K562 (cell line): ENCODE data around the gene HRH1. TPM values are rescaled to one million over a fixed set of nuclear protein-coding genes. Genes with fewer than 3 reads are reported as not detected.

Experiments used
- ESRRA ChIP-seq: fragments of 450-650 bp; IDR thresholded peaks from 2 replicates; pipeline ENCODE4 v1.6.1; 2014; ENCODE audit warnings: low read depth, mild to moderate bottlenecking, moderate library complexity, borderline replicate concordance
- HDAC6 ChIP-seq: IDR thresholded peaks from 2 replicates; pipeline ENCODE4 v1.6.1; 2012; ENCODE audit warnings: low read depth, mild to moderate bottlenecking, control low read depth, inconsistent platforms, low read length, moderate library complexity
- NCOR1 ChIP-seq: fragments of 450-650 bp; IDR thresholded peaks from 2 replicates; pipeline ENCODE4 v1.6.1; 2016; ENCODE audit warnings: mild to moderate bottlenecking, moderate library complexity
- NFYB ChIP-seq: IDR thresholded peaks from 2 replicates; pipeline ENCODE4 v1.6.1; 2011; ENCODE audit warnings: mild to moderate bottlenecking, moderate library complexity; ENCODE audit not compliant: insufficient read length; ENCODE audit errors: extremely low read depth
- RBM34 ChIP-seq: fragments of 200-400 bp; formaldehyde crosslinking; IDR thresholded peaks from 2 replicates; pipeline ENCODE4 v1.6.1; 2018; ENCODE audit warnings: low read length, borderline replicate concordance; ENCODE audit not compliant: insufficient read depth
- SMARCE1 ChIP-seq: fragments of 450-650 bp; IDR thresholded peaks from 2 replicates; pipeline ENCODE4 v1.7.1; 2016; ENCODE audit warnings: mild to moderate bottlenecking
- SPI1 ChIP-seq: IDR thresholded peaks from 2 replicates; pipeline ENCODE4 v1.6.1; 2011; ENCODE audit warnings: low read depth, low read length, control low read depth, borderline replicate concordance
- SREBF1 ChIP-seq: fragments of 150-350 bp; IDR thresholded peaks from 2 replicates; pipeline ENCODE4 v1.6.1; 2014; ENCODE audit warnings: antibody characterized with exemption, low read depth, low read length, borderline replicate concordance
- TCF7 ChIP-seq: sonication (generic); IDR thresholded peaks from 2 replicates; pipeline ENCODE4 v1.6.1; 2016; ENCODE audit warnings: antibody characterized with exemption, borderline replicate concordance
- ZNF584 ChIP-seq: fragments of 200-800 bp; sonication (Bioruptor generic); IDR thresholded peaks from 2 replicates; pipeline ENCODE4 v1.6.1; 2016; ENCODE audit warnings: low read depth, mild to moderate bottlenecking, missing genetic modification characterization, missing compliant biosample characterization
- ZNF699 ChIP-seq: fragments of 250-450 bp; sonication (Bioruptor Pico); IDR thresholded peaks from 2 replicates; pipeline ENCODE4 v1.8.0; 2021; ENCODE audit warnings: mild to moderate bottlenecking, moderate library complexity; ENCODE audit not compliant: insufficient replicate concordance
- polyA plus RNA-seq, 8 experiments: library from polyadenylated mRNA; depleted of rRNA in 4 of 8; stranded (reverse) in 5 of 8; unstranded in 3 of 8; fragments of >200 nt; fragmentation: Nextera tagmentation in 2 of 8; fragmentation: Illumina TruSeq in 1 of 8; extraction: Ambion mirVana in 2 of 8; extraction: Trizol in 1 of 8; gene quantifications; 2 replicates each; pipeline versions ENCODE4 v1.2.1 to v1.2.3, GENCODE V29; 2011 to 2014; ENCODE audit warnings: inconsistent platforms in 1 of 8, missing spikeins in 1 of 8
- total RNA-seq, 7 experiments: library from RNA; depleted of rRNA in 6 of 7; stranded (reverse); fragments of >200 nt in 6 of 7; fragmentation: Illumina TruSeq in 2 of 7; extraction: Trizol in 2 of 7; gene quantifications; 2 replicates each; pipeline versions ENCODE4 v1.2.1 to v1.2.3, GENCODE V29; 2011 to 2021; ENCODE audit warnings: low replicate concordance in 1 of 7
- TF ChIP-seq, protein P1 (sequence below): fragments of 200-800 bp; sonication (Bioruptor generic); IDR thresholded peaks from 2 replicates; pipeline ENCODE4 v1.6.1; 2016; ENCODE audit warnings: missing genetic modification characterization, missing compliant biosample characterization
- TF ChIP-seq, protein P2 (sequence below): fragments of 250-450 bp; sonication (Bioruptor Pico); IDR thresholded peaks from 2 replicates; pipeline ENCODE4 v1.5.0; 2021
- TF ChIP-seq, protein P3 (sequence below): fragments of 250-450 bp; sonication (Bioruptor Pico); IDR thresholded peaks from 2 replicates; pipeline ENCODE4 v1.5.0; 2022; ENCODE audit warnings: mild to moderate bottlenecking
- TF ChIP-seq, protein P4 (sequence below), 2 experiments: IDR thresholded peaks in 1 of 2; conservative IDR thresholded peaks in 1 of 2; 2 replicates each; pipeline ENCODE4 v1.6.1; 2016; ENCODE audit warnings: low read depth in 2 of 2, mild to moderate bottlenecking in 1 of 2, missing compliant biosample characterization in 1 of 2, missing genetic modification characterization in 1 of 2, moderate library complexity in 1 of 2

HRH1 gene
- total and polyA plus RNA-seq, 9 of the 15 experiments (the other 6 are each of a cell fraction or from before 2014, with no cell fraction given), result 0.03 to 0.15 (median 0.06) TPM; not detected in 1

DNA sequence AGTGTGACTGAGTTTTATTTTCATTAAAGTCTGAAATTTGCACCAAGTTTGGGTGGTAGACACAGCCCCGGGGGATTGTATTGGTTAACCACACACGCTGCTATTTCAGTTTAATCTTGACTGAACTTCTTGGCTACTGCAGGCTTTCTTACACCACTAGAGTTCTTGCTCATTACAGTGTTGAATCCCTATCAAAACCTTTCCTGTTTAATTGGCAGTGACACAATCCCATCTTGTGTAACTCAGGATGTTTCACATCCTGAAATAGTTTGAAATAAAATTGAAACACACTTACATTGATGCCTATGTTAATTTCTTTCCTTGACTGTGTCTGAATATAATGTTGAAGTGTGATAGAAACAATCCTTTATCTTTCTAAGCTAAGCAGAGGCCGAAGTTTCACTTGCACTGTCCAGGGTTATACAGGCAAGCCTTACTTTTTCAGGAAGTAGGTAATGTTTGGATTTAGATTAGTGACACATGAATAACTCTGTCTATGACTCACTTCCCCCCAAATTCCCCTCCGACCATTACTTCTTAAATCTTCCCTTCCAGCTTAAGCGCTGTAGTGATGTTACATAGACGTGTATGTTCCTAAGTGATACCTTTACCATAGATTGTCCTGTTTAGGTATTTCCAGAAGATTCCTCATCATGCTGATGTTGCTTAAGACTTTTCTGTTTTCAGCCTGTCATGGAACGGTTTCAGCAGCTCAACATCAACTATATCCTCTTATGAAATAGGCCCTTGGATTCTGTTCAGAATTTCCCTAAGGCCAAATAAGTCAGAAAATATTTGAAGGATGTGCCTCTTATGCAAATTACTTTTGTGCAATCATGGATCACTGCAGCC is 134.7 kb downstream of the HRH1 start (continued):
- TF ChIP-seq, protein P1, sequence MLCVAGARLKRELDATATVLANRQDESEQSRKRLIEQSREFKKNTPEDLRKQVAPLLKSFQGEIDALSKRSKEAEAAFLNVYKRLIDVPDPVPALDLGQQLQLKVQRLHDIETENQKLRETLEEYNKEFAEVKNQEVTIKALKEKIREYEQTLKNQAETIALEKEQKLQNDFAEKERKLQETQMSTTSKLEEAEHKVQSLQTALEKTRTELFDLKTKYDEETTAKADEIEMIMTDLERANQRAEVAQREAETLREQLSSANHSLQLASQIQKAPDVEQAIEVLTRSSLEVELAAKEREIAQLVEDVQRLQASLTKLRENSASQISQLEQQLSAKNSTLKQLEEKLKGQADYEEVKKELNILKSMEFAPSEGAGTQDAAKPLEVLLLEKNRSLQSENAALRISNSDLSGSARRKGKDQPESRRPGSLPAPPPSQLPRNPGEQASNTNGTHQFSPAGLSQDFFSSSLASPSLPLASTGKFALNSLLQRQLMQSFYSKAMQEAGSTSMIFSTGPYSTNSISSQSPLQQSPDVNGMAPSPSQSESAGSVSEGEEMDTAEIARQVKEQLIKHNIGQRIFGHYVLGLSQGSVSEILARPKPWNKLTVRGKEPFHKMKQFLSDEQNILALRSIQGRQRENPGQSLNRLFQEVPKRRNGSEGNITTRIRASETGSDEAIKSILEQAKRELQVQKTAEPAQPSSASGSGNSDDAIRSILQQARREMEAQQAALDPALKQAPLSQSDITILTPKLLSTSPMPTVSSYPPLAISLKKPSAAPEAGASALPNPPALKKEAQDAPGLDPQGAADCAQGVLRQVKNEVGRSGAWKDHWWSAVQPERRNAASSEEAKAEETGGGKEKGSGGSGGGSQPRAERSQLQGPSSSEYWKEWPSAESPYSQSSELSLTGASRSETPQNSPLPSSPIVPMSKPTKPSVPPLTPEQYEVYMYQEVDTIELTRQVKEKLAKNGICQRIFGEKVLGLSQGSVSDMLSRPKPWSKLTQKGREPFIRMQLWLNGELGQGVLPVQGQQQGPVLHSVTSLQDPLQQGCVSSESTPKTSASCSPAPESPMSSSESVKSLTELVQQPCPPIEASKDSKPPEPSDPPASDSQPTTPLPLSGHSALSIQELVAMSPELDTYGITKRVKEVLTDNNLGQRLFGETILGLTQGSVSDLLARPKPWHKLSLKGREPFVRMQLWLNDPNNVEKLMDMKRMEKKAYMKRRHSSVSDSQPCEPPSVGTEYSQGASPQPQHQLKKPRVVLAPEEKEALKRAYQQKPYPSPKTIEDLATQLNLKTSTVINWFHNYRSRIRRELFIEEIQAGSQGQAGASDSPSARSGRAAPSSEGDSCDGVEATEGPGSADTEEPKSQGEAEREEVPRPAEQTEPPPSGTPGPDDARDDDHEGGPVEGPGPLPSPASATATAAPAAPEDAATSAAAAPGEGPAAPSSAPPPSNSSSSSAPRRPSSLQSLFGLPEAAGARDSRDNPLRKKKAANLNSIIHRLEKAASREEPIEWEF (CRISPR knock-in tag), result no peak
- TF ChIP-seq, protein P2, sequence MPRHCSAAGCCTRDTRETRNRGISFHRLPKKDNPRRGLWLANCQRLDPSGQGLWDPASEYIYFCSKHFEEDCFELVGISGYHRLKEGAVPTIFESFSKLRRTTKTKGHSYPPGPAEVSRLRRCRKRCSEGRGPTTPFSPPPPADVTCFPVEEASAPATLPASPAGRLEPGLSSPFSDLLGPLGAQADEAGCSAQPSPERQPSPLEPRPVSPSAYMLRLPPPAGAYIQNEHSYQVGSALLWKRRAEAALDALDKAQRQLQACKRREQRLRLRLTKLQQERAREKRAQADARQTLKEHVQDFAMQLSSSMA (CRISPR knock-in tag), result no peak
- TF ChIP-seq SMARCE1 (peak; percentile 96), SREBF1 (no peak), HDAC6 (no peak), RBM34 (no peak), ZNF699 (CRISPR knock-in tag) (no peak), NFYB (no peak), ESRRA (no peak), SPI1 (peak; percentile 82), NCOR1 (peak; percentile 55), TCF7 (no peak), ZNF584 (no peak)
- TF ChIP-seq, protein P3, sequence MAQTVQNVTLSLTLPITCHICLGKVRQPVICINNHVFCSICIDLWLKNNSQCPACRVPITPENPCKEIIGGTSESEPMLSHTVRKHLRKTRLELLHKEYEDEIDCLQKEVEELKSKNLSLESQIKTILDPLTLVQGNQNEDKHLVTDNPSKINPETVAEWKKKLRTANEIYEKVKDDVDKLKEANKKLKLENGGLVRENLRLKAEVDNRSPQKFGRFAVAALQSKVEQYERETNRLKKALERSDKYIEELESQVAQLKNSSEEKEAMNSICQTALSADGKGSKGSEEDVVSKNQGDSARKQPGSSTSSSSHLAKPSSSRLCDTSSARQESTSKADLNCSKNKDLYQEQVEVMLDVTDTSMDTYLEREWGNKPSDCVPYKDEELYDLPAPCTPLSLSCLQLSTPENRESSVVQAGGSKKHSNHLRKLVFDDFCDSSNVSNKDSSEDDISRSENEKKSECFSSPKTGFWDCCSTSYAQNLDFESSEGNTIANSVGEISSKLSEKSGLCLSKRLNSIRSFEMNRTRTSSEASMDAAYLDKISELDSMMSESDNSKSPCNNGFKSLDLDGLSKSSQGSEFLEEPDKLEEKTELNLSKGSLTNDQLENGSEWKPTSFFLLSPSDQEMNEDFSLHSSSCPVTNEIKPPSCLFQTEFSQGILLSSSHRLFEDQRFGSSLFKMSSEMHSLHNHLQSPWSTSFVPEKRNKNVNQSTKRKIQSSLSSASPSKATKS (CRISPR knock-in tag), result no peak
- TF ChIP-seq, protein P4, sequence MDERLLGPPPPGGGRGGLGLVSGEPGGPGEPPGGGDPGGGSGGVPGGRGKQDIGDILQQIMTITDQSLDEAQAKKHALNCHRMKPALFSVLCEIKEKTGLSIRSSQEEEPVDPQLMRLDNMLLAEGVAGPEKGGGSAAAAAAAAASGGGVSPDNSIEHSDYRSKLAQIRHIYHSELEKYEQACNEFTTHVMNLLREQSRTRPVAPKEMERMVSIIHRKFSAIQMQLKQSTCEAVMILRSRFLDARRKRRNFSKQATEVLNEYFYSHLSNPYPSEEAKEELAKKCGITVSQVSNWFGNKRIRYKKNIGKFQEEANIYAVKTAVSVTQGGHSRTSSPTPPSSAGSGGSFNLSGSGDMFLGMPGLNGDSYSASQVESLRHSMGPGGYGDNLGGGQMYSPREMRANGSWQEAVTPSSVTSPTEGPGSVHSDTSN (CRISPR knock-in tag; IDR thresholded peaks at IDR 0.05; ENCODE audit: low read depth), result no peak
- TF ChIP-seq, protein P4 (tag; conservative IDR thresholded peaks at IDR 0.05; ENCODE audit: low read depth), result no peak
